NAMALWA (cell line): ENCODE data around the gene IFT88.
"Not testable (repeated sequence)": the region's sequence is repeated elsewhere in the genome, so short reads cannot be mapped to it uniquely, and the experiment has no call there.

Experiments
- DNase-seq: peaks from one replicate; pipeline ENCODE4 v3.0.0-alpha.2; 2015; ENCODE audit warnings: low spot score

Gene IFT88

GRCh38 chr13:20636079-20636478 lies 69.1 kb downstream of the IFT88 start:
- no peak for DNase-seq

GRCh38 chr13:20637811-20638210 lies 70.9 kb downstream of the IFT88 start:
- no peak for DNase-seq

GRCh38 chr13:20647758-20648157 lies 80.8 kb downstream of the IFT88 start:
- DNase-seq, result no peak

GRCh38 chr13:20652946-20653345 lies 86.0 kb downstream of the IFT88 start:
- no peak for DNase-seq

- no peak for DNase-seq
Measured at GRCh38 chr13:20654156-20654555, 87.2 kb downstream of the IFT88 start.

- DNase-seq, result no peak
Measured at GRCh38 chr13:20658451-20659040, 91.6 kb downstream of the IFT88 start.

GRCh38 chr13:20664351-20664750 lies 97.4 kb downstream of the IFT88 start:
- DNase-seq, result no peak

GRCh38 chr13:20666948-20667347 lies 100.0 kb downstream of the IFT88 start:
- DNase-seq, result no peak

- DNase-seq, result no peak
Measured at GRCh38 chr13:20667857-20668437, 101.0 kb downstream of the IFT88 start.

GRCh38 chr13:20669162-20669561 lies 102.2 kb downstream of the IFT88 start:
- DNase-seq, result no peak

- no peak for DNase-seq
Measured at GRCh38 chr13:20671789-20672188, 104.8 kb downstream of the IFT88 start.

- no peak for DNase-seq
Measured at GRCh38 chr13:20672772-20673171, 105.8 kb downstream of the IFT88 start.

- no peak for DNase-seq
Measured at GRCh38 chr13:20673715-20674114, 106.8 kb downstream of the IFT88 start.

GRCh38 chr13:20676213-20676612 lies 109.3 kb downstream of the IFT88 start:
- no peak for DNase-seq

GRCh38 chr13:20678606-20679005 lies 111.6 kb downstream of the IFT88 start:
- not testable (repeated sequence) for DNase-seq

GRCh38 chr13:20679879-20680278 lies 112.9 kb downstream of the IFT88 start:
- no peak for DNase-seq

GRCh38 chr13:20680416-20681080 lies 113.6 kb downstream of the IFT88 start:
- DNase-seq, result no peak

- DNase-seq, result not testable (repeated sequence)
Measured at GRCh38 chr13:20681481-20681880, 114.5 kb downstream of the IFT88 start.

GRCh38 chr13:20682061-20682460 lies 115.1 kb downstream of the IFT88 start:
- DNase-seq, result no peak

- DNase-seq, result no peak
Measured at GRCh38 chr13:20684041-20684440, 117.1 kb downstream of the IFT88 start.

- no peak for DNase-seq
Measured at GRCh38 chr13:20684546-20684945, 117.6 kb downstream of the IFT88 start.

GRCh38 chr13:20685092-20685491 lies 118.1 kb downstream of the IFT88 start:
- no peak for DNase-seq

GRCh38 chr13:20686167-20686566 lies 119.2 kb downstream of the IFT88 start:
- DNase-seq, result no peak
